T-cell (primary cell): ENCODE results near the gene FIBCD1. TPM values are rescaled to one million over a fixed set of nuclear protein-coding genes. Genes with fewer than 3 reads are reported as not detected.
"Not testable (repeated sequence)": the region's sequence is repeated elsewhere in the genome, so short reads cannot be mapped to it uniquely, and the experiment has no call there.

Experiments
- ATAC-seq, 4 experiments: fragments of 200-7000 bp in 3 of 4; fragments of 150-1000 bp in 1 of 4; cut with Tn5 transposase; replicated peaks in 1 of 4; 1 replicate in 3 of 4; 2 replicates in 1 of 4; pipeline ENCODE4 v1.10.0; 2021; ENCODE audit warnings: moderate library complexity in 3 of 4, mild to moderate bottlenecking in 2 of 4, moderate number of reproducible peaks in 1 of 4
- CTCF ChIA-PET, 2 donors: fragments of 300-600 bp; sonication (Branson Sonifier 250); formaldehyde crosslinking; loops; one replicate each; lab custom pipeline; 2022; ENCODE audit warnings: antibody characterized with exemption in 2 of 2; lab: Charles Lee
- POLR2A ChIA-PET, 2 donors: fragments of 300-600 bp; sonication (Branson Sonifier 250); formaldehyde crosslinking; loops; one replicate each; lab custom pipeline; 2022; ENCODE audit warnings: antibody characterized with exemption in 2 of 2; lab: Charles Lee
- DNase-seq, 35 experiments: peaks; one replicate each; pipeline versions ENCODE4 v3.0.0 to v3.0.0-alpha.2; 2013 to 2023
- H3K27ac ChIP-seq: one replicate; pipeline ENCODE4 v1.5.1; 2013; ENCODE audit warnings: low read length
- H3K27me3 ChIP-seq, 2 experiments: replicated peaks in 1 of 2; 1 replicate in 1 of 2; 2 replicates in 1 of 2; pipeline versions ENCODE4 v1.6.1 to v1.7.0; 2013; ENCODE audit warnings: low read length in 1 of 2, mixed read lengths in 1 of 2; ENCODE audit not compliant: control insufficient read depth in 2 of 2, insufficient read depth in 2 of 2; ENCODE audit errors: extremely low read depth in 1 of 2
- H3K36me3 ChIP-seq, 2 donors: 1 replicate in 1 of 2; 2 replicates in 1 of 2; pipeline versions ENCODE4 v1.6.1 to v1.7.0; 2013; ENCODE audit warnings: low read length in 1 of 2; ENCODE audit not compliant: control insufficient read depth in 2 of 2, insufficient read depth in 1 of 2; ENCODE audit errors: extremely low read depth in 1 of 2
- H3K4me1 ChIP-seq, 2 experiments: 1 replicate in 1 of 2; 2 replicates in 1 of 2; pipeline versions ENCODE4 v1.6.1 to v1.7.0; 2013; ENCODE audit warnings: low read length in 2 of 2, mixed read lengths in 1 of 2; ENCODE audit not compliant: insufficient read depth in 2 of 2, control insufficient read depth in 1 of 2; ENCODE audit errors: extremely low read depth in 1 of 2
- H3K4me3 ChIP-seq, 2 donors: 1 replicate in 1 of 2; 2 replicates in 1 of 2; pipeline versions ENCODE4 v1.5.1 to v1.7.0; 2013; ENCODE audit warnings: mild to moderate bottlenecking in 2 of 2, low read length in 1 of 2, moderate library complexity in 1 of 2; ENCODE audit not compliant: control insufficient read depth in 1 of 2; ENCODE audit errors: extremely low read depth in 1 of 2
- H3K9me3 ChIP-seq: 2 replicates; pipeline ENCODE4 v1.7.0; 2013
- H3K27ac Mint-ChIP-seq, 2 donors: one replicate each; pipeline ENCODE4 v1.8.0; 2020 to 2021; ENCODE audit warnings: mild to moderate bottlenecking in 2 of 2, mixed read lengths in 2 of 2
- H3K27me3 Mint-ChIP-seq, 2 donors: one replicate each; pipeline ENCODE4 v1.8.0; 2021 to 2022; ENCODE audit warnings: mixed read lengths in 2 of 2
- H3K36me3 Mint-ChIP-seq: one replicate; pipeline ENCODE4 v1.8.0; 2021; ENCODE audit warnings: mixed read lengths
- H3K4me1 Mint-ChIP-seq, 3 donors: one replicate each; pipeline ENCODE4 v1.8.0; 2020 to 2022; ENCODE audit warnings: mixed read lengths in 3 of 3, mild to moderate bottlenecking in 1 of 3
- H3K4me3 Mint-ChIP-seq, 3 donors: one replicate each; pipeline ENCODE4 v1.8.0; 2020 to 2022; ENCODE audit warnings: mild to moderate bottlenecking in 3 of 3, mixed read lengths in 3 of 3, moderate library complexity in 3 of 3
- H3K9me3 Mint-ChIP-seq, 3 donors: one replicate each; pipeline ENCODE4 v1.8.0; 2020 to 2022; ENCODE audit warnings: mixed read lengths in 3 of 3
- WGBS: methylation state at CpG from one replicate; pipeline ENCODE4 v1.1.5; 2013; ENCODE audit warnings: missing lambda C conversion rate; ENCODE audit not compliant: insufficient coverage; 5-methylcytosine and 5-hydroxymethylcytosine counted together
- total RNA-seq, 35 experiments: library from RNA in 6 of 35; stranded (reverse) in 6 of 35; fragments of 120-200 nt in 1 of 35; gene quantifications; one replicate each; pipeline versions ENCODE4 v1.2.1 to v1.2.4 and lab custom pipeline; 2013 to 2026

The FIBCD1 gene
- total RNA-seq, 5 donors from 2014 or later (not counting 1 experiment from before 2014, with no cell fraction given) = not detected

GRCh38 chr9:130955947-130956621, 17.0 kb upstream of the FIBCD1 start:
- H3K4me1 Mint-ChIP-seq = no peaks in the 10 kb centered on the region
- H3K27ac Mint-ChIP-seq = no peak overlapping the region
- no peak overlapping the region for H3K27ac ChIP-seq
- H3K4me1 ChIP-seq = no peaks in the 10 kb centered on the region
- H3K4me3 ChIP-seq = no peak overlapping the region
- no peaks in the 10 kb centered on the region for H3K36me3 ChIP-seq
- peaks cover 0 to 5% (median 0%) of the 10 kb centered on the region in 3 donors for H3K9me3 Mint-ChIP-seq
- peaks cover 0 to 31% of the 10 kb centered on the region in 2 experiments for H3K27me3 ChIP-seq
- no peaks in the 10 kb centered on the region for H3K36me3 Mint-ChIP-seq
- WGBS = 82% methylated on average over 11 of the region's 18 CpGs
- no peak for DNase-seq
- H3K27me3 Mint-ChIP-seq = peaks cover 2 to 10% of the 10 kb centered on the region in 2 donors
- no peak overlapping the region for H3K4me3 Mint-ChIP-seq
- no peaks in the 10 kb centered on the region for H3K9me3 ChIP-seq
- ChIA-PET CTCF (no interaction called here), POLR2A (no interaction called here)
- no peak for ATAC-seq

GRCh38 chr9:130954925-130955324, 15.9 kb upstream of the FIBCD1 start:
- H3K9me3 ChIP-seq, H3K27ac Mint-ChIP-seq, H3K4me3 ChIP-seq, H3K36me3 ChIP-seq, H3K9me3 Mint-ChIP-seq, H3K4me3 Mint-ChIP-seq, H3K36me3 Mint-ChIP-seq, DNase-seq, H3K27ac ChIP-seq, H3K4me1 ChIP-seq, CTCF ChIA-PET, H3K4me1 Mint-ChIP-seq, POLR2A ChIA-PET, ATAC-seq: not testable (repeated sequence)
- WGBS = 100% methylated on average over 2 of the region's 2 CpGs
- H3K27me3 ChIP-seq = peaks cover 0 to 37% of the 10 kb centered on the region in 2 experiments
- peaks cover 6 to 18% of the 10 kb centered on the region in 2 donors for H3K27me3 Mint-ChIP-seq

- ATAC-seq = no peak
- no peak overlapping the region for H3K27ac ChIP-seq
- POLR2A ChIA-PET = no interaction called here
- no peaks in the 10 kb centered on the region for H3K36me3 ChIP-seq
- peaks cover 0 to 37% of the 10 kb centered on the region in 2 experiments for H3K27me3 ChIP-seq
- no CpG with 5 or more reads among the region's 1 CpG for WGBS
- CTCF ChIA-PET = no interaction called here
- Mint-ChIP-seq H3K9me3 (peaks cover 0 to 5% (median 4%) of the 10 kb centered on the region in 3 donors), H3K4me1 (no peaks in the 10 kb centered on the region), H3K27me3 (peaks cover 11 to 23% of the 10 kb centered on the region in 2 donors), H3K4me3 (no peak overlapping the region), H3K27ac (no peak overlapping the region), H3K36me3 (no peaks in the 10 kb centered on the region)
- no peaks in the 10 kb centered on the region for H3K9me3 ChIP-seq
- no peak for DNase-seq
- no peaks in the 10 kb centered on the region for H3K4me1 ChIP-seq
- H3K4me3 ChIP-seq = no peak overlapping the region
Observed at GRCh38 chr9:130954317-130954716, 15.3 kb upstream of the FIBCD1 start.

- CTCF ChIA-PET = no interaction called here
- peaks cover 19 to 40% of the 10 kb centered on the region in 2 donors for H3K27me3 Mint-ChIP-seq
Observed at GRCh38 chr9:130952065-130952762, 13.2 kb upstream of the FIBCD1 start.

GRCh38 chr9:130950039-130950311, 10.9 kb upstream of the FIBCD1 start:
- 71% methylated on average over 1 of the region's 1 CpG for WGBS
- ChIA-PET CTCF (no interaction called here), POLR2A (no interaction called here)
- no peaks in the 10 kb centered on the region for H3K9me3 ChIP-seq
- peaks cover 19 to 49% of the 10 kb centered on the region in 2 donors for H3K27me3 Mint-ChIP-seq
- no peak overlapping the region for H3K27ac Mint-ChIP-seq
- no peak overlapping the region for H3K4me3 Mint-ChIP-seq
- no peak overlapping the region for H3K27ac ChIP-seq
- H3K9me3 Mint-ChIP-seq = peaks cover 0 to 4% (median 0%) of the 10 kb centered on the region in 3 donors
- H3K27me3 ChIP-seq = peaks cover 0 to 39% of the 10 kb centered on the region in 2 experiments
- no peak overlapping the region for H3K4me3 ChIP-seq
- DNase-seq (no peak), ATAC-seq (no peak)
- no peaks in the 10 kb centered on the region for H3K36me3 Mint-ChIP-seq
- no peaks in the 10 kb centered on the region for H3K4me1 Mint-ChIP-seq
- H3K4me1 ChIP-seq = no peaks in the 10 kb centered on the region
- H3K36me3 ChIP-seq = no peaks in the 10 kb centered on the region

More at GRCh38 chr9:130952065-130952762, 13.2 kb upstream of the FIBCD1 start:
- no peak overlapping the region for H3K4me3 ChIP-seq
- POLR2A ChIA-PET = no interaction called here
- WGBS = 51% methylated on average over 2 of the region's 6 CpGs
- no peak overlapping the region for H3K27ac ChIP-seq
- peaks cover 0 to 4% (median 0%) of the 10 kb centered on the region in 3 donors for H3K9me3 Mint-ChIP-seq
- no peak for DNase-seq
- H3K4me1 ChIP-seq = no peaks in the 10 kb centered on the region
- H3K27me3 ChIP-seq = peaks cover 0 to 53% of the 10 kb centered on the region in 2 experiments
- H3K36me3 ChIP-seq = no peaks in the 10 kb centered on the region
- no peak for ATAC-seq
- no peak overlapping the region for H3K4me3 Mint-ChIP-seq
- no peaks in the 10 kb centered on the region for H3K9me3 ChIP-seq
- H3K27ac Mint-ChIP-seq = no peak overlapping the region
- H3K4me1 Mint-ChIP-seq = no peaks in the 10 kb centered on the region
- no peaks in the 10 kb centered on the region for H3K36me3 Mint-ChIP-seq

GRCh38 chr9:130949188-130950038, 10.4 kb upstream of the FIBCD1 start:
- H3K9me3 ChIP-seq = no peaks in the 10 kb centered on the region
- H3K4me1 ChIP-seq = no peaks in the 10 kb centered on the region
- H3K4me1 Mint-ChIP-seq = no peaks in the 10 kb centered on the region
- ATAC-seq (no peak), DNase-seq (no peak)
- H3K9me3 Mint-ChIP-seq = peaks cover 0 to 4% (median 0%) of the 10 kb centered on the region in 3 donors
- no peak overlapping the region for H3K4me3 ChIP-seq
- CTCF ChIA-PET = no interaction called here
- peaks cover 22 to 51% of the 10 kb centered on the region in 2 donors for H3K27me3 Mint-ChIP-seq
- no peak overlapping the region for H3K27ac Mint-ChIP-seq
- 67% methylated on average over 6 of the region's 8 CpGs for whole genome bisulfite sequencing
- H3K27me3 ChIP-seq = peaks cover 0 to 39% of the 10 kb centered on the region in 2 experiments
- no peak overlapping the region for H3K4me3 Mint-ChIP-seq
- H3K27ac ChIP-seq = no peak overlapping the region
- POLR2A ChIA-PET = no interaction called here
- H3K36me3 ChIP-seq = no peaks in the 10 kb centered on the region
- no peaks in the 10 kb centered on the region for H3K36me3 Mint-ChIP-seq
